ENCODE results near the gene OR11H7.
"Not testable (repeated sequence)": the region's sequence is repeated elsewhere in the genome, so short reads cannot be mapped to it uniquely, and the experiment has no call there.

Gene OR11H7

GRCh38 chr14:20278414-20278813, 49.6 kb downstream of the OR11H7 start:
- Histone ChIP-seq H3K79me1 (ENCODE audit: low read length) (no peaks in the 10 kb centered on the region), H3K4me3 (ENCODE audit: low read depth, low read length) (no peak overlapping the region)

GRCh38 chr14:20280265-20280664, 51.5 kb downstream of the OR11H7 start:
- H3K79me2 ChIP-seq (ENCODE audit: control insufficient read depth, insufficient read depth, low read length, poor library complexity); H4K91ac ChIP-seq (ENCODE audit: low read depth, low read length); H3K23ac ChIP-seq (ENCODE audit: low read length); H3K79me1 ChIP-seq (ENCODE audit: low read length); DNase-seq; H3K14ac ChIP-seq (ENCODE audit: low read length); H4K8ac ChIP-seq (ENCODE audit: low read depth, low read length); H3K18ac ChIP-seq (ENCODE audit: low read length); H3K27ac ChIP-seq (ENCODE audit: low read depth, low read length); H3K4me2 ChIP-seq (ENCODE audit: low read length); H3K4me3 ChIP-seq (ENCODE audit: low read depth, low read length); H2AK5ac ChIP-seq (ENCODE audit: low read length); H2BK120ac ChIP-seq (ENCODE audit: insufficient read depth, low read length, poor library complexity); H3K9me3 ChIP-seq (ENCODE audit: insufficient read depth, low read depth, low read length); H2AFZ ChIP-seq (ENCODE audit: insufficient read depth, low read length, poor library complexity); H3K27me3 ChIP-seq (ENCODE audit: insufficient read depth, low read length); H3K9ac ChIP-seq (ENCODE audit: low read length); H3K4ac ChIP-seq (ENCODE audit: low read depth, low read length); H3K4me1 ChIP-seq (ENCODE audit: control insufficient read depth in 1 of 2, insufficient read depth in 2 of 2, low read length in 2 of 2); H3K36me3 ChIP-seq (ENCODE audit: control insufficient read depth in 1 of 2, insufficient read depth in 2 of 2, low read length in 2 of 2); H2BK5ac ChIP-seq (ENCODE audit: low read depth, low read length, poor library complexity); H4K12ac ChIP-seq (ENCODE audit: low read depth, low read length); H2BK12ac ChIP-seq (ENCODE audit: low read length): not testable (repeated sequence)
- WGBS (ENCODE audit: extremely low coverage, insufficient coverage, insufficient read length): no CpG with 5 or more reads among the region's 7 CpGs

More at GRCh38 chr14:20278414-20278813, 49.6 kb downstream of the OR11H7 start:
- H4K8ac ChIP-seq (ENCODE audit: low read depth, low read length): no peak overlapping the region
- H2BK12ac ChIP-seq (ENCODE audit: low read length): no peak overlapping the region
- no peaks in the 10 kb centered on the region for H3K79me2 ChIP-seq (ENCODE audit: control insufficient read depth, insufficient read depth, low read length, poor library complexity)
- H3K9me3 ChIP-seq (ENCODE audit: insufficient read depth, low read depth, low read length): peaks cover 9% of the 10 kb centered on the region
- no peaks in the 10 kb centered on the region for H3K27me3 ChIP-seq (ENCODE audit: insufficient read depth, low read length)
- H3K4me1 ChIP-seq (ENCODE audit: control insufficient read depth in 1 of 2, insufficient read depth in 2 of 2, low read length in 2 of 2): no peaks in the 10 kb centered on the region
- no peak for DNase-seq
- no peak overlapping the region for H4K12ac ChIP-seq (ENCODE audit: low read depth, low read length)
- WGBS (ENCODE audit: extremely low coverage, insufficient coverage, insufficient read length): no CpG with 5 or more reads among the region's 1 CpG
- no peak overlapping the region for H2AK5ac ChIP-seq (ENCODE audit: low read length)
- no peak overlapping the region for H4K91ac ChIP-seq (ENCODE audit: low read depth, low read length)
- no peak overlapping the region for H2BK5ac ChIP-seq (ENCODE audit: low read depth, low read length, poor library complexity)
- peaks cover 3% of the 10 kb centered on the region in 2 experiments for H3K36me3 ChIP-seq (ENCODE audit: control insufficient read depth in 1 of 2, insufficient read depth in 2 of 2, low read length in 2 of 2)
- no peak overlapping the region for H2AFZ ChIP-seq (ENCODE audit: insufficient read depth, low read length, poor library complexity)
- H3K4ac ChIP-seq (ENCODE audit: low read depth, low read length): no peak overlapping the region
- no peak overlapping the region for H3K14ac ChIP-seq (ENCODE audit: low read length)
- no peak overlapping the region for H3K27ac ChIP-seq (ENCODE audit: low read depth, low read length)
- no peak overlapping the region for H2BK120ac ChIP-seq (ENCODE audit: insufficient read depth, low read length, poor library complexity)
- H3K18ac ChIP-seq (ENCODE audit: low read length): no peak overlapping the region
- H3K23ac ChIP-seq (ENCODE audit: low read length): no peak overlapping the region
- no peak overlapping the region for H3K9ac ChIP-seq (ENCODE audit: low read length)
- H3K4me2 ChIP-seq (ENCODE audit: low read length): no peak overlapping the region
